ENCODE results near the gene HS6ST1. TPM values are rescaled to one million over a fixed set of nuclear protein-coding genes. Genes with fewer than 3 reads are reported as not detected.
"Not testable (repeated sequence)": the region's sequence is repeated elsewhere in the genome, so short reads cannot be mapped to it uniquely, and the experiment has no call there.

HS6ST1 gene
- total and polyA plus RNA-seq, 4 donors = 3.0 to 17.4 (median 8.9) TPM

DNA sequence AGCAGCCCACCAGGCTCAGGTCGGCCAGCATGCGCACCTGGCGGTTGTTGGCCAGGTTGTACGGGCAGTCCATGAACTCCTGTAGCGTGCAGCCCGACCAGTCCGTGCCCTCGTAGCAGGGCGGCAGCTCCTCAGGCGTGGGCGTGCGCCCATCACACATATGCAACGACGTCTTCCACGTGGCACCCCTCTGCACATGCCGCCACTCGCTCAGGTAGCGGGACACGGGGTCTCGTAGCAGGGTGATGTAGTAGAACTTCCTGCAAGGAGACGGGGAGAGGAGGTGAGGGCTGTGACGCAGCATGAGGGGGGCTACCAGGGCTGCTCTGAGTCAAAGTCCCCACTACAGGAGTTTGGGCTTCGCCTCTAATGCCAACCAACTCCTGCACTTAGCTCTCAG, 50.1 kb downstream of the HS6ST1 start:
- intact Hi-C loops (cut with DNase I); H3K4me1 ChIP-seq (ENCODE audit: control insufficient read depth in 1 of 2, insufficient read depth in 2 of 2, low read length in 2 of 2); H3K4me3 ChIP-seq (ENCODE audit: low read length in 2 of 2); ATAC-seq (ENCODE audit: low FRiP score); H3K36me3 ChIP-seq (ENCODE audit: control insufficient read depth in 1 of 2, insufficient read depth in 2 of 2, low read length in 1 of 2); H3K9me3 ChIP-seq (ENCODE audit: control insufficient read depth, low read length); H3K27me3 ChIP-seq (ENCODE audit: control insufficient read depth in 1 of 2, insufficient read depth in 2 of 2, low read length in 1 of 2); H3K27ac ChIP-seq (ENCODE audit: low read depth in 1 of 2, low read length in 2 of 2): not testable (repeated sequence)
- 86 to 95% methylated on average over 19 to 20 of the region's 23 CpGs for WGBS, 2 donors
- DNase-seq = peak in 1 of 2 donors; percentile 62

DNA sequence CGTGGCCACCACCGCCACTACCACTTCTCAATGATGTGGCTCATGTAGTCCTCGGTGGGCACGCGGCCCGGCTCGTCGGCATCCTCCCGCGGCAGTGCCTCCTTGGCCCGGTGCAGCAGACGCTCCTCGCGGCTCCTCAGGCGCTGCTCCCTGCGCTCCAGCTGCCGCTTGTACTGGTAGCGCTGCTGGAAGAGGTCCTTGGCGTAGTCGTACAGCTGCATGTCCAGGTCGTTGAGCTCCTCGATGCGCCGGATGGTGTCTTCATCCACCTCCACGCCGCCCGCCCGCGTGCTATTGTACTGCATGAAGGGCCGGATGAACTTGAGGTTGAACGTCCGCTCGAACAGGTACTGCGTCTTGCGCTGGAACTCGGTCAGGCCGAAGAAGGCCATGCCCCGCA, 50.5 kb downstream of the HS6ST1 start:
- H3K9me3 ChIP-seq (ENCODE audit: control insufficient read depth, low read length); H3K36me3 ChIP-seq (ENCODE audit: control insufficient read depth in 1 of 2, insufficient read depth in 2 of 2, low read length in 1 of 2); H3K27me3 ChIP-seq (ENCODE audit: control insufficient read depth in 1 of 2, insufficient read depth in 2 of 2, low read length in 1 of 2); H3K4me1 ChIP-seq (ENCODE audit: control insufficient read depth in 1 of 2, insufficient read depth in 2 of 2, low read length in 2 of 2); H3K27ac ChIP-seq (ENCODE audit: low read depth in 1 of 2, low read length in 2 of 2); H3K4me3 ChIP-seq (ENCODE audit: low read length in 2 of 2); ATAC-seq (ENCODE audit: low FRiP score); intact Hi-C loops (cut with DNase I): not testable (repeated sequence)
- 95 to 97% methylated on average over 27 to 37 of the region's 38 CpGs for WGBS, 2 donors
- DNase-seq = peak in 1 of 2 donors; percentile 70

DNA sequence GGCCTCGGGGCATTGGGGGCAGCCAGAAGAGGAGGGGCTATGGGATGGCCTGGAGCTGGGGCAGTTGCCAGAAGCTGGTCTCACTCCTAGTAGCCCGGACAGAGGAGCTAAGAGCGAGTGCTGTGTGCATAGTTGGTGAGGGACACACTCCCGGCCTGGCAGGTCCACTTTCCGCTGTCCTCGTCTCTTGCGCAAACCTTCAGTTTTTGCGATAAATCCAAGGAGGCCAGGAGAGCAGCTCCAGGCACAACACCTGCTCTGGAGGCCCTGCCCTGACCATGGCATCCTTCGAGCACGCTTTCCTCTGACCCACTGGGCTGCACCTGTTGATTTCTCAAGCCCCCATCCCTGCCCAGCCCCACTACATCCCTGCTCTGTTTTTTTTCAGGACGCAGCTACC, 51.0 kb downstream of the HS6ST1 start:
- H3K27ac ChIP-seq (ENCODE audit: low read depth in 1 of 2, low read length in 2 of 2); ATAC-seq (ENCODE audit: low FRiP score); H3K9me3 ChIP-seq (ENCODE audit: control insufficient read depth, low read length); intact Hi-C loops (cut with DNase I); H3K4me3 ChIP-seq (ENCODE audit: low read length in 2 of 2); H3K4me1 ChIP-seq (ENCODE audit: control insufficient read depth in 1 of 2, insufficient read depth in 2 of 2, low read length in 2 of 2); H3K27me3 ChIP-seq (ENCODE audit: control insufficient read depth in 1 of 2, insufficient read depth in 2 of 2, low read length in 1 of 2); H3K36me3 ChIP-seq (ENCODE audit: control insufficient read depth in 1 of 2, insufficient read depth in 2 of 2, low read length in 1 of 2): not testable (repeated sequence)
- peak in 1 of 2 donors; percentile 34 for DNase-seq
- WGBS, 2 donors = 93 to 96% methylated on average over 11 of the region's 11 CpGs

DNA sequence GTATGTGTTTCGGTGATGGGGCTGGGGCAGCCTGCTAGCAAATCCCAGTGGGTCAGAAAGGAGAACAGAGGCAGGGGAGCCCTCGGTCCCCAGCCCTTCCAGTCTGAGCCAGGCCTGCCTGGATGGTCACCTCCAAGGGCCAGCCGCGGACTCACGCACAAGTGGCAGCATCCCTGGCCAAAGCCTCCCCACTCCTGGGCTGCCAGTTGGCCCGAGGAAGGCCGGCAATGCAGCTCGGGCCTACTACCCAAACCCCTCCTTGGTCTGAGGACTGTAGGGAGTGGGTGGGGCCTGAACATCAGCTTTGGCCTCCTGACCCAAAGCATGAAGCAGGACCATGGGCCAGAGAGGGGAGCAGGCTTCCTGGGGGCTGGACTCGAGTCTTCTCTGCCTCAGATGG, 51.5 kb downstream of the HS6ST1 start:
- 88% methylated on average over 6 of the region's 9 CpGs for WGBS, 2 donors
- intact Hi-C loops (cut with DNase I); H3K4me1 ChIP-seq (ENCODE audit: control insufficient read depth in 1 of 2, insufficient read depth in 2 of 2, low read length in 2 of 2); H3K27me3 ChIP-seq (ENCODE audit: control insufficient read depth in 1 of 2, insufficient read depth in 2 of 2, low read length in 1 of 2); H3K9me3 ChIP-seq (ENCODE audit: control insufficient read depth, low read length); H3K4me3 ChIP-seq (ENCODE audit: low read length in 2 of 2); H3K27ac ChIP-seq (ENCODE audit: low read depth in 1 of 2, low read length in 2 of 2); H3K36me3 ChIP-seq (ENCODE audit: control insufficient read depth in 1 of 2, insufficient read depth in 2 of 2, low read length in 1 of 2): not testable (repeated sequence)
- peak in 1 of 2 donors; percentile 59 for DNase-seq
- peak; percentile 39 for ATAC-seq (ENCODE audit: low FRiP score)

DNA sequence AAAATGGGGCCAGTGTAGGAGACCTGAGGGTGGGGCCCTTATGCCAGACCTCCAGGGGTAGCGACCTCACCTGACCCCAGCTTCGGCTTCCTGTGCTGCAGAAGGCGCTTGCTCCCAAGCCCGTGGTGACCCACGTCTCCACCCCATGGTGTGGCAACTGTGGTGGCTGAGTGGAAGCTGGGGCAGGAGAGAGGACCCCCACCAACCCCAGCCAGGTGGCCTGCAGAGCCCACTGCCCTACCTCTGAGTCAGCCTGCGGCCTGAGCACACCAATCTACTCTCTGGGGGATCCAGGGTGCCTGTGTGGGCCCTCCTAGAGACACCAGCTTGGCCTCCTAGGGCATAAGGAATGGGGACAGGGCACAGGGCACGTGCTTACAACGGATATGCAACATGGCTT, 52.2 kb downstream of the HS6ST1 start:
- 95 to 96% methylated on average over 8 of the region's 8 CpGs for WGBS, 2 donors
- H3K36me3 ChIP-seq (ENCODE audit: control insufficient read depth in 1 of 2, insufficient read depth in 2 of 2, low read length in 1 of 2); intact Hi-C loops (cut with DNase I); H3K27me3 ChIP-seq (ENCODE audit: control insufficient read depth in 1 of 2, insufficient read depth in 2 of 2, low read length in 1 of 2); H3K27ac ChIP-seq (ENCODE audit: low read depth in 1 of 2, low read length in 2 of 2); H3K4me1 ChIP-seq (ENCODE audit: control insufficient read depth in 1 of 2, insufficient read depth in 2 of 2, low read length in 2 of 2); ATAC-seq (ENCODE audit: low FRiP score); H3K9me3 ChIP-seq (ENCODE audit: control insufficient read depth, low read length); H3K4me3 ChIP-seq (ENCODE audit: low read length in 2 of 2): not testable (repeated sequence)
- peak in 1 of 2 donors; percentile 47 for DNase-seq

DNA sequence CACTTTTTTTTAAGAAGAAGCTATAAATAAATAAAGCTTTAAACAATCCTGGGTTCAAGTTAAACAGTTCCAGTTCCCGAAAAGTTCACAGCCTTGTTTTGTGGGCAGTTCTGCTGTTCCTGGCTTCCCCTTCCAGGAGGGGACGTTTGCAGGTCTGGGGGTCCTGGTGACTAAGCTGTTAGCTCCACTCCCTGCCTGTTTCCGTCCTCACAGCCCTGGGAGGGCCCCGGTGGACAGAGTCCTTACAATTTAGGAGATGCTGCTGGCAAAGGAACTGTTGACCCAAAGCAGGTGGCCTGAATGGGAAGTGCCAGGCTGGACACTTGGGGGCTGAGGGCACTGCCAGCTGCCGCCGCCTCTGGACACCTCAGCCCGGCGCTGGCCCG, 53.1 kb downstream of the HS6ST1 start:
- H3K36me3 ChIP-seq (ENCODE audit: control insufficient read depth in 1 of 2, insufficient read depth in 2 of 2, low read length in 1 of 2); H3K4me1 ChIP-seq (ENCODE audit: control insufficient read depth in 1 of 2, insufficient read depth in 2 of 2, low read length in 2 of 2); H3K27ac ChIP-seq (ENCODE audit: low read depth in 1 of 2, low read length in 2 of 2); intact Hi-C loops (cut with DNase I); ATAC-seq (ENCODE audit: low FRiP score); H3K9me3 ChIP-seq (ENCODE audit: control insufficient read depth, low read length); DNase-seq; H3K4me3 ChIP-seq (ENCODE audit: low read length in 2 of 2); H3K27me3 ChIP-seq (ENCODE audit: control insufficient read depth in 1 of 2, insufficient read depth in 2 of 2, low read length in 1 of 2): not testable (repeated sequence)
- WGBS, 2 donors = 65 to 68% methylated on average over 4 of the region's 9 CpGs

DNA sequence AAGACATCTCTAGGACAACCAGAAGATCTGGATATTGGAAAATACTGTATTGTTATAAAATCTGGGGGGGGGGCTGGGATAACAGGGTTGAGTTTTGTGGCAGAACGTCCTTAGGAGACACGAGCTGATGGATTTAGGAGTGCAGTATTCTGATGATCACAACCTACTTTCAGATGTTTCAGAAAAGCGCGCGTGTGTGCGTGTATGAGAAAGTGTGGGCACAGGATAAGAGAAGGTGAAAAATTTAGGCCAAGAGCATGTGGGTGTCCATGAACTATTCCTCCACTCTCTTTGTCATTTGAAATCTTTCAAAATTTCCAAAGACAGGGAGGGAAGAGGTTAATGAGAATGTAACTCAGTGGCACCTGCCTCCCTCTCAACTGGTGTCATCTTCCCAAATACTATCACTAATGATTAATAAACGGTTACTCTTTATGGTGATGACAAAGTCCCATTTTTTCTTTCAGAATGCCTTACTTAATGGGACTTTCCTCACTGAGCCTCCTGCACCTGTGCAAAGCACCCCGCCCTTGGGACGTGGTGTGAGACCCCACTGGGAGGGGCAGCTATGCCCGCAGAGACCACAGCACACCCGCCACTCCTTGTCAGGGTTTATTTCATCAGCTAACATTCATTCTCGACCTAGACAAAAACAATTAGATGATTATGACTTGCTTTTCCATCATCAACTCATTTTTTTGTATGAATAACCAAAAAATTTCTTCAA, 53.6 kb downstream of the HS6ST1 start:
- 87 to 88% methylated on average over 12 of the region's 12 CpGs for WGBS, 2 donors
- Histone ChIP-seq H3K27ac (ENCODE audit: low read depth in 1 of 2, low read length in 2 of 2) (no peak overlapping the region), H3K36me3 (ENCODE audit: control insufficient read depth in 1 of 2, insufficient read depth in 2 of 2, low read length in 1 of 2) (no peaks in the 10 kb centered on the region), H3K4me1 (ENCODE audit: control insufficient read depth in 1 of 2, insufficient read depth in 2 of 2, low read length in 2 of 2) (no peaks in the 10 kb centered on the region), H3K4me3 (ENCODE audit: low read length in 2 of 2) (no peak overlapping the region), H3K27me3 (ENCODE audit: control insufficient read depth in 1 of 2, insufficient read depth in 2 of 2, low read length in 1 of 2) (no peaks in the 10 kb centered on the region), H3K9me3 (ENCODE audit: control insufficient read depth, low read length) (no peaks in the 10 kb centered on the region)
- no peak for ATAC-seq (ENCODE audit: low FRiP score)
- DNase-seq = no peak
- intact Hi-C loops (cut with DNase I) = no loop called here

DNA sequence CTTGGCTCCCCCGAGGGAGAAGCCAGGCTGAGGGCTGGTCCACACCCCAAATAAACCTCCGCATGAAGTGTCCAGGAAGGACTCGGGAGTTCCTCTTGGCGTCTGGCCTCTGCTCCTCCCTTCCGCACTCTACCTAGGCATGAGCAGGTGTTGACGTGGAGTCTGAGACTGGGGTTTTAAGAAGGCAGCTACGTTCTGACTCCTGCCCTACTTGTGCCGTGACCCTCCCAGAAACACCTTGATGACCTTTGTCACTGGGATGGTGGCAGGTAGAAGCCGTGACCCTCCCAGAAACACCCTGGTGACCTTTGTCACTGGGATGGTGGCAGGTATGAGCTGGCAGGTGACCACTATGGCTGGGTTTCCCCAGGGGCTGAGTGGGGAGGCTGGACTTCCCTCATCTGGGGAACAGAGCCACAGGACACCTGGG, 54.8 kb downstream of the HS6ST1 start:
- ATAC-seq (ENCODE audit: low FRiP score) (no peak), DNase-seq (peak in 1 of 2 donors; percentile 45)
- Histone ChIP-seq H3K27ac (ENCODE audit: low read depth in 1 of 2, low read length in 2 of 2) (no peak overlapping the region), H3K27me3 (ENCODE audit: control insufficient read depth in 1 of 2, insufficient read depth in 2 of 2, low read length in 1 of 2) (no peaks in the 10 kb centered on the region), H3K9me3 (ENCODE audit: control insufficient read depth, low read length) (no peaks in the 10 kb centered on the region), H3K4me3 (ENCODE audit: low read length in 2 of 2) (no peak overlapping the region), H3K36me3 (ENCODE audit: control insufficient read depth in 1 of 2, insufficient read depth in 2 of 2, low read length in 1 of 2) (no peaks in the 10 kb centered on the region), H3K4me1 (ENCODE audit: control insufficient read depth in 1 of 2, insufficient read depth in 2 of 2, low read length in 2 of 2) (no peaks in the 10 kb centered on the region)
- 93 to 96% methylated on average over 9 of the region's 9 CpGs for WGBS, 2 donors
- intact Hi-C loops (cut with DNase I) = no loop called here

All from aorta (tissue), 5 donors.